Naive thymus-derived CD8-positive, alpha-beta T cell (primary cell): ENCODE measurements around the gene KRTAP10-8. TPM values are rescaled to one million over a fixed set of nuclear protein-coding genes. Genes with fewer than 3 reads are reported as not detected.
A peak's percentile ranks its signal among the peaks of the same experiment; 100 is the strongest.
"Not testable (repeated sequence)": the region's sequence is repeated elsewhere in the genome, so short reads cannot be mapped to it uniquely, and the experiment has no call there.

ENCODE experiments used
- ATAC-seq, 2 donors: fragments of 150-1000 bp; cut with Tn5 transposase in 1 of 2; sonication (Bioruptor Pico), chemical (Tn5 transposase) in 1 of 2; 1 replicate in 1 of 2; 2 replicates in 1 of 2; pipeline ENCODE4 v1.10.0; 2021; ENCODE audit warnings: mild to moderate bottlenecking in 2 of 2, moderate library complexity in 2 of 2
- POLR2A ChIA-PET: fragments of 350-600 bp; sonication (Branson Sonifier 250); formaldehyde crosslinking; loops from one replicate; lab custom pipeline; 2021; ENCODE audit warnings: antibody characterized with exemption; lab: Charles Lee
- DNase-seq, 10 donors: peaks; one replicate each; pipeline versions ENCODE4 v3.0.0 to v3.0.0-alpha.2; 2020 to 2022
- H3K27ac Mint-ChIP-seq, 10 donors: one replicate each; pipeline ENCODE4 v1.8.0; 2020 to 2022; ENCODE audit warnings: mild to moderate bottlenecking in 10 of 10, mixed read lengths in 10 of 10, moderate library complexity in 4 of 10, inconsistent platforms in 1 of 10
- H3K27me3 Mint-ChIP-seq, 5 donors: one replicate each; pipeline ENCODE4 v1.8.0; 2021 to 2022; ENCODE audit warnings: mixed read lengths in 5 of 5
- H3K36me3 Mint-ChIP-seq, 3 donors: one replicate each; pipeline ENCODE4 v1.8.0; 2020 to 2022; ENCODE audit warnings: mixed read lengths in 3 of 3, mild to moderate bottlenecking in 2 of 3, inconsistent platforms in 1 of 3
- H3K4me1 Mint-ChIP-seq, 4 donors: one replicate each; pipeline ENCODE4 v1.8.0; 2021 to 2022; ENCODE audit warnings: mixed read lengths in 4 of 4
- H3K4me3 Mint-ChIP-seq, 10 donors: one replicate each; pipeline ENCODE4 v1.8.0; 2020 to 2022; ENCODE audit warnings: mild to moderate bottlenecking in 10 of 10, mixed read lengths in 10 of 10, moderate library complexity in 6 of 10, inconsistent platforms in 1 of 10
- H3K9me3 Mint-ChIP-seq, 9 donors: one replicate each; pipeline ENCODE4 v1.8.0; 2020 to 2022; ENCODE audit warnings: mixed read lengths in 9 of 9, mild to moderate bottlenecking in 3 of 9, inconsistent platforms in 1 of 9, moderate library complexity in 1 of 9
- polyA plus RNA-seq, 3 donors: library from polyadenylated mRNA; unstranded; fragments of 300-500 nt; fragmentation: Illumina TruSeq; gene quantifications; one replicate each; pipeline ENCODE4 v1.2.3, GENCODE V29; 2021
- total RNA-seq, 8 experiments: library from RNA in 2 of 8; stranded (reverse) in 2 of 8; gene quantifications; one replicate each; pipeline ENCODE4 v1.2.3 and lab custom pipeline; 2021 to 2026

The KRTAP10-8 gene
- total and polyA plus RNA-seq, 5 experiments from 2014 or later: not detected

DNA sequence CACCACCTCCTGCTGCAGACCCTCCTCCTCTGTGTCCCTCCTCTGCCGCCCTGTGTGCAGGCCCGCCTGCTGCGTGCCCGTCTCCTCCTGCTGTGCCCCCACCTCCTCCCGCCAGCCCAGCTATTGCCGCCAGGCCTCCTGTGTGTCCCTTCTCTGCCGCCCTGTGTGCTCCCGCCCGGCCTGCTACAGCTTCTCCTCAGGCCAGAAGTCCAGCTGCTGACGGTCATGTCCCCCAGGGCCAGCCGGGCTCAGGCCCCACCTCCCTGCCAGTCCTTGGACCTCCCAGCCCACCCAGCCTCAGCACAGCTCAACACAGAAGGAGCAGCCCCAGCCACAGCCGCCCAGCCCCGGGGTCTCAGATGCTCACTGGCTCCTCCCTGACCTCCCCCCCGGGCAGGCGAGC lies 16.0 kb downstream of the KRTAP10-8 start:
- not testable (repeated sequence) for H3K4me3 Mint-ChIP-seq, ATAC-seq, H3K27me3 Mint-ChIP-seq
- POLR2A ChIA-PET: interaction anchor here (3.3 kb wide), 1 partner anchor 31 kb away, joined by 15 read pairs; the partner anchor contains the start of gene KRTAP12-3
- H3K4me1 Mint-ChIP-seq: peaks cover 22 to 53% (median 44%) of the 10 kb centered on the region in 4 donors
- H3K36me3 Mint-ChIP-seq: peaks cover 2 to 43% (median 41%) of the 10 kb centered on the region in 3 donors
- peak in 1 of 10 donors; percentile 48 for DNase-seq
- H3K9me3 Mint-ChIP-seq: peaks cover 13 to 60% (median 50%) of the 10 kb centered on the region in 9 donors
- peak overlapping the region in 4 of 10 donors; percentile 41 to 81 (median 70) for H3K27ac Mint-ChIP-seq

DNA sequence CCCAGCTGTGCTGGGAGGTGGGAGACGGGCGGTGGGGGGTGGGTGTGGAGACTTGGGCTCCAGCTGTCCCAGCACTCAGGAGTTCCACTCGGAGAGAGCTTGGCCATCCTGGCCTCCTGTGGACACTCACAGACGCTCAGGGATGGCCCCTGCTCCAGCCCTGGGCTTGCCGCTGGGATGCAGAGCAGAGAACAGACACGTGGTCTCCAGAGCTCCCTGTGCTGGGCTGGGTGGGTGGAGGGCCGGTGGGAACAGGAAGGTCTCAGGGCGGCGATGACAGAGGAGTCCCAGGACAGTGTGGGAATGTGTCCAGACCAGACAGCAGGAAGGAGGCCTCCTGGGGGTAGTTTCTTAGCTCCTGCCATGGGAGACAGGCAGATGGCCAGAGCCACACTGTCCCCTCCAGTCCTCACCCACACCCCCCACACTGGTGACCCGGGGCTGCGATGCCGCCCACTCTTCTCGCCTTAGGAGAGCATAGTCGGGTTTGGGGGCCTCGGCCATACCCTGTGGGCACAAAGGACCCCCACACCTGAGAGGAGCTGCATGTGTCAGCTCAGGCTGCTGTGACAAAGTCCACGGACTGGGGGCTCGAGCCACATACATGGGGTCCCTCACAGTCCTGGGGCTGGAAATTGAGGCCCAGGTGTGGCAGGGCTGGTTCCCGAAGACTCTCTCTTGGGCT lies 17.0 kb downstream of the KRTAP10-8 start:
- Mint-ChIP-seq H3K27me3 (peaks cover 0 to 2% (median 0%) of the 10 kb centered on the region in 5 donors), H3K4me1 (peaks cover 21 to 53% (median 44%) of the 10 kb centered on the region in 4 donors), H3K36me3 (peaks cover 2 to 35% (median 33%) of the 10 kb centered on the region in 3 donors), H3K27ac (peak overlapping the region in 7 of 10 donors; percentile 48 to 95 (median 80)), H3K9me3 (peaks cover 10 to 60% (median 49%) of the 10 kb centered on the region in 9 donors), H3K4me3 (peak overlapping the region in 5 of 10 donors; percentile 8 to 70 (median 24))
- POLR2A ChIA-PET: interaction anchor here (0.9 kb wide), 1 partner anchor 10 kb away, joined by 5 read pairs; no protein-coding TSS in a partner anchor
- ATAC-seq (no peak), DNase-seq (peak in 1 of 10 donors; percentile 36)

DNA sequence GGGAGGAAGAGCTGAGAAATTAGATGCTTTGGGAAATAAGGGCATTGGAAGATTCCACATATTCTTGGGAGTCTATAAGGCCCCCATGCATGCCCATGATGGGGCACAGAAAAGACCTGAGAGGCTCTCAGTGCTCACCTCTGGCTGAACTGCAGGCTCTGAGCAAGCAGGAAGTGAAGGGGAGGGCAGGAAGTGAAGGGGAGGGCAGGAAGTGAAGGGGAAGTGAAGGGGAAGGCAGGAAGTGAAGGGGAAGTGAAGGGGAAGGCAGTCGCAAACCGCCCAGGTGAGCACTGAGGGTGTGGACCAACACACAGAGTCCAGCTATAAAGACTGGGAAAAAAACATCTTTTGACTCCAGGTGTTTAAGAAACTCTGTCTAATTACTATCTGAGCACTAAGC lies 18.6 kb downstream of the KRTAP10-8 start:
- Mint-ChIP-seq H3K27me3 (no peaks in the 10 kb centered on the region), H3K4me1 (peaks cover 21 to 53% (median 44%) of the 10 kb centered on the region in 4 donors), H3K27ac (peak overlapping the region; percentile 80 to 95 (median 90)), H3K4me3 (peak overlapping the region in 8 of 10 donors; percentile 48 to 74 (median 57)), H3K36me3 (peaks cover 2 to 25% (median 25%) of the 10 kb centered on the region in 3 donors), H3K9me3 (peaks cover 10 to 46% (median 38%) of the 10 kb centered on the region in 9 donors)
- DNase-seq (peak in 2 of 10 donors; percentile 35 to 46), ATAC-seq (peak; percentile 14 to 68)
- POLR2A ChIA-PET: interaction anchor here (1.4 kb wide), 1 partner anchor 11 kb away, joined by 6 read pairs; no protein-coding TSS in a partner anchor

DNA sequence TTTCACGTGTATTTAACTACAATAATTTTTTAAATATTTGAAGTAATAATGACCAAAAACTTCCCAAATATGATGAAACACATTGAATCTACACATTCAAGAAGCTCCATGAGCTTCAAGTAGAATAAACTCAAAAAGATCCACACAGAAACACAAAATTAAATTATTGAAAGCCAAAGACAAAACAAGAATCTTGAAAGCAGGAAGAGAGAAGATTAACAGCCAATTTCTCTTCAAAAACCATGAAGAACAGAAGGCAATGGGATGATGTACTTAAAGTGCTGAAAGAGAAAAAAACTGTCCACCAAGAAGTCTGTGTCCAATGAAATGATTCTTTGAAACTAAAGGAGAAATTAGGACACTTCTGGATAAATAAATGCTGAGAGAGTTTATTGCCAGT lies 20.2 kb downstream of the KRTAP10-8 start:
- ATAC-seq (no peak), DNase-seq (no peak)
- peak overlapping the region in 1 of 10 donors; percentile 1 for H3K27ac Mint-ChIP-seq
- peaks cover 19 to 41% (median 32%) of the 10 kb centered on the region in 4 donors for H3K4me1 Mint-ChIP-seq
- peaks cover 10 to 46% (median 38%) of the 10 kb centered on the region in 9 donors for H3K9me3 Mint-ChIP-seq
- H3K36me3 Mint-ChIP-seq: peaks cover 2 to 25% (median 25%) of the 10 kb centered on the region in 3 donors
- POLR2A ChIA-PET: interaction anchor here (0.6 kb wide), 1 partner anchor 21 kb away, joined by 3 read pairs; no protein-coding TSS in a partner anchor
- no peaks in the 10 kb centered on the region for H3K27me3 Mint-ChIP-seq
- no peak overlapping the region for H3K4me3 Mint-ChIP-seq

DNA sequence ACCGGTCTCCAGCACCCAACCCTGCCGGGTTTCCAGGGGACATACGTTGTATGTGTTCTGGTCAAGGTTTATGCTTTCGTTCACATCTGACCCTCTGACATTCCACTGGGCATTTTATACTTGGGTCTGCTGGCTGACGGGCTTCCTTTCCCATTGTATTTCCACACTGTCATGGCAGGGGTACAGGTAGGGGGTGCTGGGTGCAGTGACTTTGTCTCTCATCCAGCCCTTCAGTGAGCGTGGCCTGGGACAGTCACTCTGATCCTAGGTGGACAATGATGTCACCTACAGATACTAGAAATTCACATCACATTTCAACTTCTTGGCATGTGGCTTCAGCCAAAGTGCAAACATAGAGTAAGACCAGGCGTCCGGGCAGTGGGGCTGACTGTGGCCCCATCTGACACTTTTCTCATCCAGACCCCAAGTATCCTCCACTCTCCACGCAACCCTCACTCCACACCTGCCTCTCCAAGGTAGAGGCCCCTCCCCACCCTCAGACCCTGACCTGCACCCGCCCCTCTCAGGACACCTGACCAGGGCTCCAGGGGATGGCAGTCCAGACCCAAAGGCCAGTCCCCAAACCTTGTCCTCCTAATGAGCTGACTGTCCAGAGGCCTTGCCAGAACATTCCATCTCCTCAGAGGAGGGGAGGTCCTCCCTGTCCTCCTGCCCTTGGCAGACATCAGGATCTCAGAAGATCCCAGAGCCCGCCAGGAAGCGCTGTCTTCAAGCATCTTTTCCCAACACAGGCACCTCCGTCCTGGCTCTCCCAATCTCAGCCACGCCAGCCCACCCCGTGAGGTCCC lies 24.5 kb downstream of the KRTAP10-8 start:
- Mint-ChIP-seq H3K36me3 (peaks cover 0 to 15% (median 15%) of the 10 kb centered on the region in 3 donors), H3K27me3 (peaks cover 0 to 6% (median 0%) of the 10 kb centered on the region in 5 donors), H3K4me3 (no peak overlapping the region), H3K4me1 (peaks cover 0 to 17% (median 5%) of the 10 kb centered on the region in 4 donors), H3K27ac (peak overlapping the region in 1 of 10 donors; percentile 48), H3K9me3 (peaks cover 0 to 34% (median 26%) of the 10 kb centered on the region in 9 donors)
- POLR2A ChIA-PET: no interaction called here
- DNase-seq: no peak
- no peak for ATAC-seq

DNA sequence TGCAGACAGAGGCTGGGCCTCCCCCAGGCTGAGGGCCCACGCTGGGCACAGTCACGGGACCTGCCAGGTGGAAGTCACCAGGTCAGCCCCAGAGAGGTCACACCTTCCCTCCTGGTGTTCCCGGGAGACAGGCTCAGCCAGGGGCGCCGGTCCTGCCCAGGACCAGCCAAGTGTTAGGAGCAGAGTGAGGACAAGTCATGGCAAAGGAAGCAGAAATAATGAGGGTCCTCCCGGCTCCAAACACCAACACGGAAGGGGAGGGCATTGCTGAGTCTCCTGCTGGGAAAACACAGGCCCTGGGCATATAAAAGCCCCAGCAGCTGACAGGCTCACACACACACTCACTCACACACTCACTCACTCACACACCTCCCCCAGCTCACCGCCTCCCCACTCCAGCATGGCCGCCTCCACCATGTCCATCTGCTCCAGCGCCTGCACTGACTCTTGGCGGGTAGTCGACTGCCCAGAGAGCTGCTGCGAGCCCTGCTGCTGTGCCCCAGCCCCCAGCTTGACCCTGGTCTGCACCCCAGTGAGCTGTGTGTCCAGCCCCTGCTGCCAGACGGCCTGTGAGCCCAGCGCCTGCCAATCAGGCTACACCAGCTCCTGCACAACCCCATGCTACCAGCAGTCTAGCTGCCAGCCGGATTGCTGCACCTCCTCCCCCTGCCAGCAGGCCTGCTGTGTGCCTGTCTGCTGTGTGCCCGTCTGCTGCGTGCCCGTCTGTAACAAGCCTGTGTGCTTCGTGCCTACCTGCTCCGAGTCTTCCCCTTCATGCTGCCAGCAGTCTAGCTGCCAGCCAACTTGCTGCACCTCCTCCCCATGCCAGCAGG lies 25.4 kb downstream of the KRTAP10-8 start, which contains the start of gene KRTAP10-10:
TSS of gene KRTAP10-10 (plus strand) at position 339 of the 833 bp plus-strand sequence. CDS start at position 401, 62 bp downstream.
- POLR2A ChIA-PET: no interaction called here
- no peak for DNase-seq
- no peak for ATAC-seq

DNA sequence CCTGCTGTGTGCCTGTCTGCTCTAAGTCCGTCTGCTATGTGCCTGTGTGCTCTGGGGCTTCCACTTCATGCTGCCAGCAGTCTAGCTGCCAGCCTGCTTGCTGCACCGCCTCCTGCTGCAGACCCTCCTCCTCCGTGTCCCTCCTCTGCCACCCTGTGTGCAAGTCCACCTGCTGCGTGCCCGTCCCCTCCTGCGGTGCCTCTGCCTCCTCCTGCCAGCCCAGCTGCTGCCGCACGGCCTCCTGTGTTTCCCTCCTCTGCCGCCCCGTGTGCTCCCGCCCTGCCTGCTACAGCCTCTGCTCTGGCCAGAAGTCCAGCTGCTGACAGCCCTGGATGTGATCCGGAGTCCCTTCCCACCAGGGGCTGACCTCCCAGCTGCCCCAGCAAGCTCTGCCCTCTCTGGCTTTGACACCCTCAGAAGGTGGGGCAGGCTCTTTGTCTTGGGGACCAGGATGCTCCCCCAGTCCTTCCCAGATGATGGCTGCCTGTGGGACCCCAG lies 26.0 kb downstream of the KRTAP10-8 start:
- Mint-ChIP-seq H3K9me3 (peaks cover 0 to 32% (median 17%) of the 10 kb centered on the region in 9 donors), H3K4me1 (peaks cover 0 to 14% (median 5%) of the 10 kb centered on the region in 4 donors), H3K27ac (peak overlapping the region in 4 of 10 donors; percentile 27 to 91 (median 64))
- POLR2A ChIA-PET, ATAC-seq, H3K4me3 Mint-ChIP-seq, H3K27me3 Mint-ChIP-seq, H3K36me3 Mint-ChIP-seq, DNase-seq: not testable (repeated sequence)

More for the DNA sequence above, 25.4 kb downstream of the KRTAP10-8 start, which contains the start of gene KRTAP10-10:
- peaks cover 0 to 34% (median 19%) of the 10 kb centered on the region in 9 donors for H3K9me3 Mint-ChIP-seq
- H3K4me1 Mint-ChIP-seq: peaks cover 0 to 14% (median 5%) of the 10 kb centered on the region in 4 donors
- H3K4me3 Mint-ChIP-seq: no peak within 1 kb of the TSS
- H3K36me3 Mint-ChIP-seq: peaks cover 0 to 11% (median 9%) of the 10 kb centered on the region in 3 donors
- H3K27ac Mint-ChIP-seq: peak within 1 kb of the TSS in 5 of 10 donors; percentile 27 to 91 (median 77)
- H3K27me3 Mint-ChIP-seq: peaks cover 0 to 6% (median 0%) of the 10 kb centered on the region in 5 donors

DNA sequence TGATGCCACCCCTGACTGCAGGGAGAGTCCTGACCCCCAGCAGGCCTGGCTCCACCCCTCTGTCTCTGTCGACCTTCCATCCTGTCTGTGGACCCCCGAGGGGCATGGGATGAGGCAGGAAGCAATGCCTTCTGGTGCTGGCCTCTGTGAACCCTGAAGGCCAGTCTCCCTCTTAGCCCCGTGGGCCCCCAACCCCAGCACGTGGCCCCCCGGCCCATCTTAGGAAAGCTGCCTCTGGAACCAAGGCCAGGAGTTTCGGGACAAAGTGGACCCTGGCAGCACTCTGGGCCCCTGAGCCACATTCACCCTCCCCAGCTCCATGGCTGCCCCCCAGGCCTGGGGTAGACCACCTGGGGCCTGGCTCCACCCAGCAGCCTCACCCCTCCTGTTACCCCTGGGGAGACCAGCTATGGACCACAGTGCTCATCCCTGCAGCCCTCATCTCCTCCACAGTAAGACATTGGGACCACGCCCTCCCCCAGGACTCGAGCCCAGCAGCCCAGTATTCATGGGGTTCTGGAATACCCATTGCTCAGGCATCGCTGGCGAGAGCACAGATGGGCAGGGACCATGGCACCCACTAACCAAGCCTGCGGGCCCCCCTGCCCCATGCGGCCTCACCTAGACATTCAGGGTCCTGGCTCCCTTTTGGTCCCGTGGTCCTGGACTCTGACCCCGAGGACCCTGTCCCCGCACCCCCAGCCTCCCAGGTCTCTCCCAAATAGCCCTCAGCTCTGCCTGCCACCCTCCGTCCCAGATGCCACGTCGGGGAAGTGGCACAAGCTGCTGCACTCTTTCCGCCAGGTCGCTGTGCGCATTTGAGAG lies 26.8 kb downstream of the KRTAP10-8 start:
- H3K27me3 Mint-ChIP-seq, DNase-seq, ATAC-seq: not testable (repeated sequence)
- Mint-ChIP-seq H3K36me3 (peaks cover 0 to 14% (median 3%) of the 10 kb centered on the region in 3 donors), H3K9me3 (peaks cover 0 to 32% (median 18%) of the 10 kb centered on the region in 9 donors), H3K27ac (peak overlapping the region in 4 of 10 donors; percentile 15 to 85 (median 56)), H3K4me1 (peaks cover 0 to 14% (median 5%) of the 10 kb centered on the region in 4 donors), H3K4me3 (peak overlapping the region in 1 of 10 donors; percentile 24)
- POLR2A ChIA-PET: interaction anchor here (0.8 kb wide), 1 partner anchor 19 kb away, joined by 3 read pairs; the partner anchor contains the start of gene KRTAP12-3

DNA sequence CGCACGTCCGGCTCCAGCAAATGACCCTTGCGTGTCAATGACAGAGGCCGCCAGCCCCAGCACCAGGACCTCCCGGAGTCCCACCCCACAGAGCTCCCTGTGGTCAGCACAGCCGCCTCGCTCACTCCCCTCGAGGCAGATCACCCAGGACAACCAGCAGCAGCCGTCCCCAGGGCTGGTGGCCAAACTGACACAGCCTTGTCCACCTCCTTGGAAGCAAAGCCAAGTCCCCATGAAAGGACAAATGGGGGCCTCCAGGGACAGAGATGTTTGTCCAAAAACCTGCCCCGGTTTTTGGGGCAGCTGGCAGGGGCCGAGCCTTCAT lies 27.4 kb downstream of the KRTAP10-8 start:
- Mint-ChIP-seq H3K27ac (peak overlapping the region in 2 of 10 donors; percentile 15 to 45), H3K36me3 (peaks cover 0 to 20% (median 7%) of the 10 kb centered on the region in 3 donors), H3K4me1 (peaks cover 0 to 14% (median 5%) of the 10 kb centered on the region in 4 donors), H3K27me3 (peaks cover 0 to 6% (median 0%) of the 10 kb centered on the region in 5 donors), H3K4me3 (peak overlapping the region in 1 of 10 donors; percentile 24), H3K9me3 (peaks cover 3 to 37% (median 23%) of the 10 kb centered on the region in 9 donors)
- POLR2A ChIA-PET: interaction anchor here (0.8 kb wide), 1 partner anchor 18 kb away, joined by 3 read pairs; the partner anchor contains the start of gene KRTAP12-3
- no peak for DNase-seq
- no peak for ATAC-seq

DNA sequence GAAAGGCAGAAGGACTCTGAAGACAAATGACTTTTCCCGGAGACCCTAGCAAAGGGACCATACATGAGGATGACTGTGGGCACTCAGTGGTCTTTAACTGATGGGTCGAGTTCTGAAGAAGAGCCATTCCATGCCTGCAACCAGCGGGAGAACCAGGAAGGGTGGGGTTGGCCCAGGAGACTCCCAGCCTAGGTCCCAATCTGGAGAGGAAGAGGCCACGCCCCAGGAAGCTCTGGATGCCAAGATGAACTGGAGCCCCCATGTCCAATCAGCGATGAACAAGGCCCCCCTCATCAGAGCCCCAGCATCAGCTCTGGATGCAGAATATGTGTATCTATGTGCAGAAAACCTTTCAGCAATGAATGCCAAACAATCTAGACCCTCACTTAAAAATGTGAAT lies 28.9 kb downstream of the KRTAP10-8 start:
- POLR2A ChIA-PET: no interaction called here
- Mint-ChIP-seq H3K36me3 (peaks cover 0 to 29% (median 14%) of the 10 kb centered on the region in 3 donors), H3K4me1 (peaks cover 0 to 14% (median 5%) of the 10 kb centered on the region in 4 donors), H3K27me3 (peaks cover 0 to 6% (median 0%) of the 10 kb centered on the region in 5 donors), H3K9me3 (peaks cover 10 to 52% (median 34%) of the 10 kb centered on the region in 9 donors), H3K4me3 (peak overlapping the region in 1 of 10 donors; percentile 20), H3K27ac (peak overlapping the region in 1 of 10 donors; percentile 2)
- no peak for ATAC-seq
- DNase-seq: no peak
